Progenitor cell of endocrine pancreas (in vitro differentiated cells): ENCODE data around the gene PRMT1. TPM values are rescaled to one million over a fixed set of nuclear protein-coding genes. Genes with fewer than 3 reads are reported as not detected.

Source experiments
- DNase-seq: peaks from one replicate; pipeline ENCODE4 v3.0.0; 2021; ENCODE audit warnings: low spot score; ENCODE audit not compliant: unreplicated experiment
- H3K27ac Mint-ChIP-seq: 2 replicates; pipeline ENCODE4 v1.8.0; 2021; ENCODE audit warnings: mild to moderate bottlenecking, moderate library complexity, mixed read lengths
- H3K27me3 Mint-ChIP-seq: 2 replicates; pipeline ENCODE4 v1.8.0; 2021; ENCODE audit warnings: mixed read lengths
- H3K36me3 Mint-ChIP-seq: 2 replicates; pipeline ENCODE4 v1.8.0; 2022; ENCODE audit warnings: mixed read lengths; ENCODE audit not compliant: insufficient read depth
- H3K4me1 Mint-ChIP-seq: 2 replicates; pipeline ENCODE4 v1.8.0; 2021; ENCODE audit warnings: low read depth, mixed read lengths
- H3K4me3 Mint-ChIP-seq: 2 replicates; pipeline ENCODE4 v1.8.0; 2021; ENCODE audit warnings: low read depth, mild to moderate bottlenecking, moderate library complexity, mixed read lengths
- H3K9me3 Mint-ChIP-seq: 2 replicates; pipeline ENCODE4 v1.8.0; 2021; ENCODE audit warnings: low read depth, mixed read lengths
- CTCF ChIP-seq: fragments of 200-600 bp; sonication (generic); IDR thresholded peaks from one replicate; pipeline ENCODE4 v1.5.0; 2021; ENCODE audit warnings: antibody characterized with exemption, mild to moderate bottlenecking; ENCODE audit not compliant: unreplicated experiment
- total RNA-seq: library from RNA; stranded (reverse); gene quantifications from 2 replicates; pipeline ENCODE4 v1.2.1, GENCODE V29; 2021

PRMT1 gene
- total RNA-seq, 1 donor from 2014 or later, result 306 TPM

GRCh38 chr19:49645995-49646394 lies 31.1 kb upstream of the PRMT1 start:
- Mint-ChIP-seq H3K27me3 (no peaks in the 10 kb centered on the region), H3K9me3 (no peaks in the 10 kb centered on the region), H3K27ac (no peak overlapping the region), H3K4me3 (no peak overlapping the region), H3K36me3 (peaks cover 6% of the 10 kb centered on the region), H3K4me1 (peaks cover 20% of the 10 kb centered on the region)
- TF ChIP-seq CTCF, result no peak
- no peak for DNase-seq

- Mint-ChIP-seq H3K9me3 (no peaks in the 10 kb centered on the region), H3K36me3 (peaks cover 6% of the 10 kb centered on the region), H3K4me1 (peaks cover 18% of the 10 kb centered on the region), H3K4me3 (no peak overlapping the region), H3K27ac (peak overlapping the region; percentile 74), H3K27me3 (no peaks in the 10 kb centered on the region)
- DNase-seq, result no peak
- TF ChIP-seq CTCF, result no peak
Observed at GRCh38 chr19:49646586-49646985, 30.5 kb upstream of the PRMT1 start.

- H3K36me3 Mint-ChIP-seq, result peaks cover 12% of the 10 kb centered on the region
- H3K4me3 Mint-ChIP-seq, result no peak overlapping the region
- H3K27ac Mint-ChIP-seq, result no peak overlapping the region
- TF ChIP-seq CTCF, result no peak
- no peaks in the 10 kb centered on the region for H3K9me3 Mint-ChIP-seq
- no peak for DNase-seq
- no peaks in the 10 kb centered on the region for H3K4me1 Mint-ChIP-seq
- H3K27me3 Mint-ChIP-seq, result no peaks in the 10 kb centered on the region
Observed at GRCh38 chr19:49651029-49651819, 25.8 kb upstream of the PRMT1 start.

GRCh38 chr19:49651820-49652550 lies 25.1 kb upstream of the PRMT1 start:
- no peaks in the 10 kb centered on the region for H3K9me3 Mint-ChIP-seq
- H3K4me3 Mint-ChIP-seq, result no peak overlapping the region
- H3K27me3 Mint-ChIP-seq, result no peaks in the 10 kb centered on the region
- H3K36me3 Mint-ChIP-seq, result peaks cover 11% of the 10 kb centered on the region
- no peak overlapping the region for H3K27ac Mint-ChIP-seq
- no peak for TF ChIP-seq CTCF
- H3K4me1 Mint-ChIP-seq, result no peaks in the 10 kb centered on the region
- no peak for DNase-seq

- Mint-ChIP-seq H3K4me1 (no peaks in the 10 kb centered on the region), H3K9me3 (no peaks in the 10 kb centered on the region), H3K36me3 (peaks cover 14% of the 10 kb centered on the region), H3K27me3 (no peaks in the 10 kb centered on the region), H3K27ac (no peak overlapping the region), H3K4me3 (no peak overlapping the region)
- DNase-seq, result no peak
- no peak for TF ChIP-seq CTCF
Observed at GRCh38 chr19:49652551-49653465, 24.3 kb upstream of the PRMT1 start.
